Activated CD8-positive, alpha-beta T cell treated with anti-CD3 and anti-CD28 coated beads, Interleukin-2, amount 10 ng/mL, durations not matched to agents 7 days and 5 days (primary cell): ENCODE results near the gene CEP192. TPM values are rescaled to one million over a fixed set of nuclear protein-coding genes. Genes with fewer than 3 reads are reported as not detected.
A peak's percentile ranks its signal among the peaks of the same experiment; 100 is the strongest.

Source experiments
- ATAC-seq: fragments of 150-1000 bp; cut with Tn5 transposase; one replicate; pipeline ENCODE4 v1.10.0; 2021; ENCODE audit warnings: moderate library complexity
- CTCF ChIA-PET: fragments of 350-600 bp; sonication (Branson Sonifier 250); formaldehyde crosslinking; loops from one replicate; lab custom pipeline; 2021; ENCODE audit warnings: antibody characterized with exemption; lab: Charles Lee
- POLR2A ChIA-PET: fragments of 350-600 bp; sonication (Branson Sonifier 250); formaldehyde crosslinking; loops from one replicate; lab custom pipeline; 2021; ENCODE audit warnings: antibody characterized with exemption; lab: Charles Lee
- DNase-seq: peaks from one replicate; pipeline ENCODE4 v3.0.0-alpha.2; 2020
- H3K27ac Mint-ChIP-seq: one replicate; pipeline ENCODE4 v1.8.0; 2021; ENCODE audit warnings: mild to moderate bottlenecking, mixed read lengths
- H3K27me3 Mint-ChIP-seq: one replicate; pipeline ENCODE4 v1.8.0; 2021; ENCODE audit warnings: low read depth, mixed read lengths
- H3K36me3 Mint-ChIP-seq: one replicate; pipeline ENCODE4 v1.8.0; 2021; ENCODE audit warnings: low read depth, mixed read lengths
- H3K4me1 Mint-ChIP-seq: one replicate; pipeline ENCODE4 v1.8.0; 2021; ENCODE audit warnings: low read depth, mixed read lengths
- H3K4me3 Mint-ChIP-seq: one replicate; pipeline ENCODE4 v1.8.0; 2021; ENCODE audit warnings: mild to moderate bottlenecking, mixed read lengths
- H3K9me3 Mint-ChIP-seq: one replicate; pipeline ENCODE4 v1.8.0; 2022; ENCODE audit warnings: mixed read lengths; ENCODE audit not compliant: insufficient read depth
- total RNA-seq, 2 experiments: library from RNA; stranded (reverse); gene quantifications; one replicate each; pipeline ENCODE4 v1.2.3, GENCODE V29; 2021

CEP192 gene
- 10 to 100 TPM; 55.9 to 61.0 TPM for total RNA-seq

GRCh38 chr18:12990967-12991820, at the start of gene CEP192:
Gene CEP192, plus strand, starts transcription at chr18:12991362. Its CDS starts 8,063 bp downstream, at chr18:12999425.
- Mint-ChIP-seq H3K4me3 (peak within 1 kb of the TSS; percentile 97), H3K27ac (peak within 1 kb of the TSS; percentile 96), H3K4me1 (peaks cover 17% of the 10 kb centered on the region), H3K9me3 (no peaks in the 10 kb centered on the region), H3K36me3 (peaks cover 23% of the 10 kb centered on the region), H3K27me3 (no peaks in the 10 kb centered on the region)
- POLR2A ChIA-PET: interaction anchor here (0.7 to 2.5 kb wide), 41 partner anchors 8 to 736 kb away, joined by 3 to 24 read pairs (median 4); partner anchors contain the start of genes AFG3L2, CEP76, PSMG2 and PTPN2
- peak; percentile 95 for ATAC-seq
- peak; percentile 99 for DNase-seq
- CTCF ChIA-PET: interaction anchor here (0.6 to 1.7 kb wide), 6 partner anchors 9 to 261 kb away, joined by 3 to 10 read pairs (median 4); no protein-coding TSS in a partner anchor

- no peak for ATAC-seq
- ChIA-PET CTCF (interaction anchor here (1.3 to 4.4 kb wide), 5 partner anchors 9 to 216 kb away, joined by 3 to 39 read pairs (median 3); no protein-coding TSS in a partner anchor), POLR2A (interaction anchor here (0.6 to 2.1 kb wide), 3 partner anchors 24 to 241 kb away, joined by 3 to 7 read pairs (median 4); partner anchors contain the start of genes CEP192, CEP76 and PSMG2)
- H3K36me3 Mint-ChIP-seq: no peaks in the 10 kb centered on the region
- H3K27me3 Mint-ChIP-seq: no peaks in the 10 kb centered on the region
- DNase-seq: no peak
- H3K27ac Mint-ChIP-seq: no peak overlapping the region
- H3K4me3 Mint-ChIP-seq: no peak overlapping the region
- peaks cover 23% of the 10 kb centered on the region for H3K4me1 Mint-ChIP-seq
- no peaks in the 10 kb centered on the region for H3K9me3 Mint-ChIP-seq
Measured at GRCh38 chr18:12943215-12943614, 47.9 kb upstream of the CEP192 start.

GRCh38 chr18:12944709-12945108, 46.5 kb upstream of the CEP192 start:
- CTCF ChIA-PET: interaction anchor here (4.4 kb wide), 1 partner anchor 10 kb away, joined by 39 read pairs; no protein-coding TSS in a partner anchor
- H3K4me3 Mint-ChIP-seq: no peak overlapping the region

GRCh38 chr18:12946549-12947284, 44.4 kb upstream of the CEP192 start:
- POLR2A ChIA-PET: interaction anchor here (2.0 to 4.0 kb wide), 2 partner anchors 44 to 45 kb away, joined by 5 to 24 read pairs; partner anchors contain the start of gene CEP192
- no peaks in the 10 kb centered on the region for H3K27me3 Mint-ChIP-seq
- H3K4me3 Mint-ChIP-seq: peak overlapping the region; percentile 94
- CTCF ChIA-PET: interaction anchor here (1.8 kb wide), 1 partner anchor 53 kb away, joined by 6 read pairs; no protein-coding TSS in a partner anchor
- H3K27ac Mint-ChIP-seq: peak overlapping the region; percentile 98
- peaks cover 49% of the 10 kb centered on the region for H3K4me1 Mint-ChIP-seq
- no peak for ATAC-seq
- H3K9me3 Mint-ChIP-seq: no peaks in the 10 kb centered on the region
- no peak for DNase-seq
- H3K36me3 Mint-ChIP-seq: peaks cover 24% of the 10 kb centered on the region

More at GRCh38 chr18:12944709-12945108, 46.5 kb upstream of the CEP192 start:
- H3K27ac Mint-ChIP-seq: no peak overlapping the region
- ATAC-seq: no peak
- no peaks in the 10 kb centered on the region for H3K9me3 Mint-ChIP-seq
- H3K4me1 Mint-ChIP-seq: peaks cover 31% of the 10 kb centered on the region
- POLR2A ChIA-PET: interaction anchor here (2.0 to 2.1 kb wide), 2 partner anchors 46 to 242 kb away, joined by 5 to 7 read pairs; partner anchors contain the start of genes CEP192, CEP76 and PSMG2
- peaks cover 8% of the 10 kb centered on the region for H3K36me3 Mint-ChIP-seq
- peak; percentile 39 for DNase-seq
- H3K27me3 Mint-ChIP-seq: no peaks in the 10 kb centered on the region

GRCh38 chr18:12947285-12948049, 43.7 kb upstream of the CEP192 start, which contains the start of gene SEH1L:
Gene SEH1L, plus strand, starts transcription at chr18:12948011. Its CDS starts 111 bp downstream, at chr18:12948122.
- Mint-ChIP-seq H3K4me1 (peaks cover 51% of the 10 kb centered on the region), H3K9me3 (no peaks in the 10 kb centered on the region), H3K4me3 (peak within 1 kb of the TSS; percentile 94), H3K36me3 (peaks cover 26% of the 10 kb centered on the region), H3K27me3 (no peaks in the 10 kb centered on the region), H3K27ac (peak within 1 kb of the TSS; percentile 98)
- peak; percentile 90 for ATAC-seq
- ChIA-PET POLR2A (interaction anchor here (0.9 to 4.0 kb wide), 4 partner anchors 16 to 190 kb away, joined by 3 to 24 read pairs (median 4); partner anchors contain the start of gene CEP192), CTCF (no interaction called here)
- DNase-seq: peak; percentile 99

- Mint-ChIP-seq H3K4me3 (peak overlapping the region; percentile 90), H3K27ac (peak overlapping the region; percentile 98), H3K36me3 (peaks cover 30% of the 10 kb centered on the region), H3K4me1 (peaks cover 52% of the 10 kb centered on the region), H3K27me3 (no peaks in the 10 kb centered on the region), H3K9me3 (no peaks in the 10 kb centered on the region)
- ATAC-seq: peak; percentile 86
- ChIA-PET CTCF (no interaction called here), POLR2A (interaction anchor here (0.7 to 4.0 kb wide), 10 partner anchors 15 to 571 kb away, joined by 3 to 24 read pairs (median 3); partner anchors contain the start of genes AFG3L2, CEP192, CEP76 and PTPN2)
- peak; percentile 99 for DNase-seq
Measured at GRCh38 chr18:12948050-12948804, 42.9 kb upstream of the CEP192 start.

GRCh38 chr18:12958478-12958877, 32.7 kb upstream of the CEP192 start:
- peaks cover 3% of the 10 kb centered on the region for H3K4me1 Mint-ChIP-seq
- ChIA-PET CTCF (no interaction called here), POLR2A (no interaction called here)
- DNase-seq (no peak), ATAC-seq (no peak)
- H3K27me3 Mint-ChIP-seq: no peaks in the 10 kb centered on the region
- no peaks in the 10 kb centered on the region for H3K9me3 Mint-ChIP-seq
- H3K36me3 Mint-ChIP-seq: peaks cover 35% of the 10 kb centered on the region
- no peak overlapping the region for H3K4me3 Mint-ChIP-seq
- no peak overlapping the region for H3K27ac Mint-ChIP-seq

GRCh38 chr18:12960395-12960794, 30.8 kb upstream of the CEP192 start:
- Mint-ChIP-seq H3K9me3 (no peaks in the 10 kb centered on the region), H3K36me3 (peaks cover 41% of the 10 kb centered on the region), H3K4me1 (peaks cover 3% of the 10 kb centered on the region), H3K4me3 (no peak overlapping the region), H3K27ac (no peak overlapping the region), H3K27me3 (no peaks in the 10 kb centered on the region)
- POLR2A ChIA-PET: no interaction called here
- no peak for ATAC-seq
- no peak for DNase-seq
- CTCF ChIA-PET: no interaction called here

- Mint-ChIP-seq H3K9me3 (no peaks in the 10 kb centered on the region), H3K27ac (no peak overlapping the region), H3K4me1 (peaks cover 3% of the 10 kb centered on the region), H3K36me3 (peaks cover 44% of the 10 kb centered on the region), H3K4me3 (no peak overlapping the region), H3K27me3 (no peaks in the 10 kb centered on the region)
- ATAC-seq: no peak
- no peak for DNase-seq
- ChIA-PET CTCF (interaction anchor here (1.3 to 1.6 kb wide), 2 partner anchors 9 to 199 kb away, joined by 4 read pairs; no protein-coding TSS in a partner anchor), POLR2A (no interaction called here)
Measured at GRCh38 chr18:12960853-12961397, 30.2 kb upstream of the CEP192 start.

GRCh38 chr18:12963069-12963468, 28.1 kb upstream of the CEP192 start:
- Mint-ChIP-seq H3K36me3 (peaks cover 47% of the 10 kb centered on the region), H3K9me3 (no peaks in the 10 kb centered on the region), H3K4me3 (no peak overlapping the region), H3K27me3 (no peaks in the 10 kb centered on the region), H3K4me1 (peaks cover 5% of the 10 kb centered on the region), H3K27ac (no peak overlapping the region)
- POLR2A ChIA-PET: interaction anchor here (0.7 to 1.8 kb wide), 2 partner anchors 15 to 27 kb away, joined by 4 read pairs; partner anchors contain the start of gene SEH1L
- CTCF ChIA-PET: interaction anchor here (0.7 to 0.8 kb wide), 2 partner anchors 26 to 76 kb away, joined by 3 read pairs; no protein-coding TSS in a partner anchor
- no peak for DNase-seq
- no peak for ATAC-seq
